GM21360 (cell line): ENCODE measurements around the gene PDGFB.

Source experiments
- ATAC-seq: cut with Tn5 transposase; IDR thresholded peaks from one replicate; pipeline ENCODE4 v1.9.1; 2021; ENCODE audit warnings: mild to moderate bottlenecking, moderate library complexity; ENCODE audit not compliant: unreplicated experiment

The PDGFB gene

GRCh38 chr22:39208013-39208680 lies 36.6 kb downstream of the PDGFB start:
- ATAC-seq = no peak

GRCh38 chr22:39207141-39208012 lies 37.4 kb downstream of the PDGFB start:
- ATAC-seq = no peak

GRCh38 chr22:39206491-39206890 lies 38.3 kb downstream of the PDGFB start:
- ATAC-seq = no peak

- ATAC-seq = no peak
Measured at GRCh38 chr22:39205344-39206021, 39.3 kb downstream of the PDGFB start.

GRCh38 chr22:39204216-39204615 lies 40.6 kb downstream of the PDGFB start:
- no peak for ATAC-seq

- ATAC-seq = no peak
Measured at GRCh38 chr22:39197578-39197977, 47.2 kb downstream of the PDGFB start.

GRCh38 chr22:39194098-39194497 lies 50.7 kb downstream of the PDGFB start:
- ATAC-seq = no peak

- no peak for ATAC-seq
Measured at GRCh38 chr22:39188809-39189208, 56.0 kb downstream of the PDGFB start.

GRCh38 chr22:39185601-39186012 lies 59.2 kb downstream of the PDGFB start:
- ATAC-seq = no peak

- ATAC-seq = no peak
Measured at GRCh38 chr22:39184586-39185577, 59.9 kb downstream of the PDGFB start.

- ATAC-seq = no peak
Measured at GRCh38 chr22:39183991-39184585, 60.7 kb downstream of the PDGFB start.

- ATAC-seq = no peak
Measured at GRCh38 chr22:39182478-39183030, 62.2 kb downstream of the PDGFB start.

- ATAC-seq = no peak
Measured at GRCh38 chr22:39181778-39182177, 63.0 kb downstream of the PDGFB start.

GRCh38 chr22:39181356-39181755 lies 63.4 kb downstream of the PDGFB start:
- no peak for ATAC-seq

GRCh38 chr22:39179841-39180335 lies 64.9 kb downstream of the PDGFB start:
- no peak for ATAC-seq

GRCh38 chr22:39179401-39179827 lies 65.4 kb downstream of the PDGFB start:
- no peak for ATAC-seq

GRCh38 chr22:39178206-39179111 lies 66.3 kb downstream of the PDGFB start:
- no peak for ATAC-seq

GRCh38 chr22:39177791-39178190 lies 67.0 kb downstream of the PDGFB start:
- ATAC-seq = no peak

- no peak for ATAC-seq
Measured at GRCh38 chr22:39177456-39177775, 67.4 kb downstream of the PDGFB start.
